Liver (tissue), 2 donors: ENCODE results near the gene CD82.

ENCODE experiments used
- CTCF ChIP-seq: fragments of 150-350 bp; IDR thresholded peaks from 2 replicates; pipeline ENCODE4 v1.5.1; 2017; ENCODE audit warnings: improper control_type of control experiment, low read depth, low read length; ENCODE audit not compliant: missing input control
- MAX ChIP-seq: IDR thresholded peaks from 2 replicates; pipeline ENCODE4 v1.6.1; 2016; ENCODE audit warnings: antibody characterized with exemption
- donor health status: healthy.

DNA sequence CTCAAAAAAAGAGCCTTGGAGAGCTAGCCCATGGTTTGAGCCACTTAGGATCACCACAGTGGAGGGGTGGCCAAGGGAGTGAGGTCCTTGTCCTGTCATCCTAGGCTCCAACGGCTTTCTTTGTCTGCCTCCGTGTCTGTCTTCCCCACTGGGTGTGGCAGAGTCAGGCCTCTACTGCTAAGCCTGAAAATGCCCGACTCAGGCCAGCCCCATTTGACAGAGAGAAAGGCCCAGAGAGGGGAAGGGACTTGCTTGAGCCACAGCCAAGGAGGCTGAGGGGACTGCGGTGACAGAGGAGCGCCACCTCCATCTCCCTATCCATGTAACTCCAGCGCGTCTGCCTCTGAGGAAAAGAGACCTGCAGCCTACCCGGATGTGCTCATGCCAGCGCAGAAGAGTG, 27.8 kb upstream of the CD82 start:
- TF ChIP-seq CTCF (no peak), MAX (no peak)
